Measurements from ENCODE around the gene ARID5A. TPM values are rescaled to one million over a fixed set of nuclear protein-coding genes. Genes with fewer than 3 reads are reported as not detected.

Gene ARID5A
- total RNA-seq, 2 experiments from 2014 or later: 57.9 to 70.5 TPM

DNA sequence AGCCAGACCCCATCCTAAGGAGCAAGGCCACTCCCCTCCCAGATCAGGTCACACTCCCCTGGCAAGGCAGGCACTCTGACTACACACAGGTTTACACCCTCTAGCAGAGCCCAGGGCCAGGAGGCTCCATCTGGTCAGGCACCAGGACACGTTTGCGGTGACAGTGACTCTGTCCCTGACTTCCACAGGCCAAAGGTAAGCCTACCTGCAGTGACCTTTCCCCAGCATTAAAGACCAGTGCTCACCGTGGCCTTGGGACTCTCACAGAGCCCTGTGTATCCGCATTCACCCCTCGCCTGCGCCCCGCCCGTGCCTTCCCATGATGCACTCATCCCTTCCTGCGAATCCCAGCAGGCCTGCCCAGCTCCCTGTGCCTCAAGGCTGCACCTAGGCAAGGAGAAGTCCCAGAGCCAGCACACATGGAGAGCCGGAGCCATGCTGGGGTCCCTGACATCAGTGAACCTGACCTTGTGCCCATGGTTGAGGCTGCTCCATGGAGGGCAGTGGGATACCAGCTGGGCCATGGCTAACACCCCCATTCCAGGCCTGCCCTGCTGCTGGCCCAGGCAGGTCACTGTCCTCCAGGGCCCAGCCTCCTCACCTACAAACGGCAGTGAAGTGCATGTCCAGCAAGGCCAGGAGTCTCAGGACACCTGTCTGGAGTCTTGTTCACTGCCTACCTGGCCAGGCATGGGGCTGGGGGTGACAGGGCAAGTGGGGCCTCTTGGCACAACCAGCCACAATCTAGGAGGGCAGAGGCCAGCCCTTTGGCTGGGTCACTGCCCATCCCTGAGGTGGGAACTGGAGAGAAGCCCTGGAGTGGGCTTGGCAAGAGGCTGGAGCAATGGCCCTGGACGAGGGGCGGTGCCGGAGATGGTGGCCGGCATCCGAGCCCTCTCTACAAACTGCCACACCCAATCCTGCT is 34.4 kb upstream of the ARID5A start:
- no peaks in the 10 kb centered on the region for H3K9me3 Mint-ChIP-seq (ENCODE audit: low read depth)
- CTCF ChIA-PET: interaction anchor here (0.6 to 0.7 kb wide), 2 partner anchors 52 to 95 kb away, joined by 3 to 4 read pairs; no protein-coding TSS in a partner anchor

GRCh38 chr2:96502891-96503636 is 33.5 kb upstream of the ARID5A start:
- Mint-ChIP-seq H3K36me3 (no peaks in the 10 kb centered on the region), H3K27me3 (no peaks in the 10 kb centered on the region), H3K9me3 (ENCODE audit: low read depth) (no peaks in the 10 kb centered on the region), H3K4me3 (no peak overlapping the region), H3K27ac (no peak overlapping the region), H3K4me1 (peaks cover 43% of the 10 kb centered on the region)
- ATAC-seq (no peak), DNase-seq (peak; percentile 37)
- CTCF ChIA-PET: interaction anchor here (0.6 kb wide), 1 partner anchor 96 kb away, joined by 3 read pairs; no protein-coding TSS in a partner anchor

More for the DNA sequence above, 34.4 kb upstream of the ARID5A start:
- peaks cover 42% of the 10 kb centered on the region for H3K4me1 Mint-ChIP-seq
- H3K27ac Mint-ChIP-seq: peak overlapping the region; percentile 69
- DNase-seq: peak; percentile 21
- H3K4me3 Mint-ChIP-seq: no peak overlapping the region
- no peaks in the 10 kb centered on the region for H3K36me3 Mint-ChIP-seq
- no peaks in the 10 kb centered on the region for H3K27me3 Mint-ChIP-seq
- ATAC-seq: peak; percentile 53

DNA sequence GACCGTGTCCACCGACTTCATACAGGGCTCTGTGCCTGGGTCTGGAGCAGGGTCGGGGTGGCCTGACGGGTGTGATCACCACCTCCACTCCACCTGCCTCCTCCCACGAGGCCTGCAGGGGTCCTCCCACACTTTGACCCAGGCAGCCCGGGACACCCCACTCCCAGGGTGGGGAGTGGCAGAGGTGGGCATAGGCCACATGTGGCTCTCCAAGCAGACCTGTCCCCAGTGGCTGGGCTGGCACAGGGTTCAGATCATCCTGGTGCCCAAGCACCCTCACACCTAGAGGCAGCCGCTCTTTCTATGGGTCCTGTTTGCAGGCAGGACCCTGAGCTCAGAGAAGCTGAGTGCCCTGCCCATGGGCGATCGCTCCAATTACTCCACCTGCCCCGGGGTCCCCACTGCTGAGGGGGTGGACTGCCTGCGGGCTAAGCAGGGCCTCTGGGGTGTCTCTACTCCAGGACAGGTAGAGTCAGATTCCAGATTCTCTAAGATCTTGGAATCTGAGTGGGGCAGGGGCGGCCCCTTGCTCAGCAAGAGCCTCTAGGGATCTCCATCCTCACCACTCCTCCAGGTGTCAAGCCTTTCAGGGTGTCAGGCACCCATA is 32.8 kb upstream of the ARID5A start:
- ATAC-seq: no peak
- CTCF ChIA-PET: interaction anchor here (0.9 to 1.6 kb wide), 2 partner anchors 10 to 365 kb away, joined by 3 read pairs; partner anchors contain the start of gene ASTL
- Mint-ChIP-seq H3K4me3 (no peak overlapping the region), H3K36me3 (no peaks in the 10 kb centered on the region), H3K27ac (no peak overlapping the region), H3K27me3 (no peaks in the 10 kb centered on the region), H3K4me1 (peaks cover 40% of the 10 kb centered on the region), H3K9me3 (ENCODE audit: low read depth) (no peaks in the 10 kb centered on the region)
- peak; percentile 34 for DNase-seq

DNA sequence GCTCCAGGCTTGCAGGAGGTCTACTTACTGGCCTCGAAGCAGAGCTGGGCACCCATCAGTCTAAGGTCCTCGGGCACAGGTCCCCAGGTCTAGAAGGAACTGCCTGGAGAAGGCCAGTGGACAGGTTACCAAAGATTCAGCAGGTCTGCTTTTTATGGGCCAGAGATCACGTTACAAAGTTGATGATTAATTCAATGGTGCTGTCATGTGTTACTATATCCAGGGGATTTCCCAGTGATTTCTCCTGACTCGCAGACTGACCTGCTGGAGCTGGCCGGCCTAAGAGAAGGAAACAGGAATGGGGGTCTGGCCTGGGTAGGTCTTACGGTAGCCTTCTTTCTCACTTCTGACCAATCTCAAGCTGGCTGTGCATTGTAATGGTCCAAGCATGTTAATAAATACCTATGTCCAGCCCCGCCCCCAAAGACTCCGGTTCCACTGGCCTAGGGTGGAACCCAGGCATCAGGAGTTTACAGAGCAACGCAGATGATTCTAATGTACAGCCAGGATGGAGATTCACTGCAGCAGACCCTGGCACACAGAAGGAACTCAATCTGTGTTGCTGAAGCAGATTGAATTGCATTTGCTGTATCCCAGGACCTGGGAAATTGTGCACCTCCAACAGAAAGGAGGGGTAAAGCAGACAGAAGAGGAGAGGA is 31.2 kb upstream of the ARID5A start, which contains the start of gene NEURL3:
TSS of gene NEURL3 (minus strand) at position 127 of the 659 bp plus-strand sequence. CDS start at position 56, 71 bp downstream.
- Mint-ChIP-seq H3K4me3 (no peak within 1 kb of the TSS), H3K36me3 (no peaks in the 10 kb centered on the region), H3K9me3 (ENCODE audit: low read depth) (no peaks in the 10 kb centered on the region), H3K27ac (peak within 1 kb of the TSS; percentile 15), H3K27me3 (no peaks in the 10 kb centered on the region), H3K4me1 (peaks cover 44% of the 10 kb centered on the region)
- CTCF ChIA-PET: interaction anchor here (0.6 to 7.3 kb wide), 10 partner anchors 15 to 366 kb away, joined by 3 to 157 read pairs (median 4); partner anchors contain the start of genes ASTL and ITPRIPL1
- peak; percentile 37 for DNase-seq
- ATAC-seq: no peak

- DNase-seq: peak; percentile 38
- H3K9me3 Mint-ChIP-seq (ENCODE audit: low read depth): no peaks in the 10 kb centered on the region
- H3K36me3 Mint-ChIP-seq: no peaks in the 10 kb centered on the region
- no peak overlapping the region for H3K27ac Mint-ChIP-seq
- no peak for ATAC-seq
- H3K4me1 Mint-ChIP-seq: peaks cover 40% of the 10 kb centered on the region
- H3K27me3 Mint-ChIP-seq: no peaks in the 10 kb centered on the region
- CTCF ChIA-PET: interaction anchor here (0.7 to 7.3 kb wide), 9 partner anchors 11 to 181 kb away, joined by 3 to 157 read pairs (median 4); partner anchors contain the start of gene ITPRIPL1
- H3K4me3 Mint-ChIP-seq: no peak overlapping the region
These were observed 30.3 kb upstream of the ARID5A start for GRCh38 chr2:96506016-96506906.

DNA sequence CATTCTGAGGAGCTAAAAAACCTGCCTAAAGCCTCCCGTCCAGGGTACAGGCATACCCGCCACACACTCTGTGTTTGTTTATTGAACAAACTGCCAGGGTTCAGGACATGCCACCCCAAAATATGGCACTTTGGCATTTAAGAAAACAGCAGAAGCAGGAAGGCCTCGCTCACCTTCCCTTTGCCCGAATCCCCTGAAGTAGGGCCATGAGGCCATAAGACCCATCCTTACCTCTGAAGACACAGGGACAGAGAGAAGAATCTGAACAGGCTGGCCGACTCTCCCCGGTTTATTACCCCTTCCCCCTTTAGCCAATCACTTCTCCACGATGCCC is 29.7 kb upstream of the ARID5A start:
- Mint-ChIP-seq H3K36me3 (no peaks in the 10 kb centered on the region), H3K4me3 (no peak overlapping the region), H3K27ac (no peak overlapping the region), H3K9me3 (ENCODE audit: low read depth) (no peaks in the 10 kb centered on the region), H3K27me3 (no peaks in the 10 kb centered on the region), H3K4me1 (peaks cover 33% of the 10 kb centered on the region)
- no peak for ATAC-seq
- DNase-seq: peak; percentile 37
- CTCF ChIA-PET: interaction anchor here (0.9 to 7.3 kb wide), 6 partner anchors 12 to 186 kb away, joined by 4 to 157 read pairs (median 6); no protein-coding TSS in a partner anchor

- Mint-ChIP-seq H3K4me1 (peaks cover 27% of the 10 kb centered on the region), H3K9me3 (ENCODE audit: low read depth) (no peaks in the 10 kb centered on the region), H3K36me3 (no peaks in the 10 kb centered on the region), H3K27ac (peak overlapping the region; percentile 54), H3K4me3 (peak overlapping the region; percentile 70), H3K27me3 (no peaks in the 10 kb centered on the region)
- ATAC-seq (peak; percentile 95), DNase-seq (peak; percentile 92)
- CTCF ChIA-PET: interaction anchor here (0.7 to 9.7 kb wide), 15 partner anchors 8 to 202 kb away, joined by 3 to 157 read pairs (median 9); partner anchors contain the start of genes ARID5A and SNRNP200
These were observed 28.5 kb upstream of the ARID5A start for GRCh38 chr2:96507957-96508520.

DNA sequence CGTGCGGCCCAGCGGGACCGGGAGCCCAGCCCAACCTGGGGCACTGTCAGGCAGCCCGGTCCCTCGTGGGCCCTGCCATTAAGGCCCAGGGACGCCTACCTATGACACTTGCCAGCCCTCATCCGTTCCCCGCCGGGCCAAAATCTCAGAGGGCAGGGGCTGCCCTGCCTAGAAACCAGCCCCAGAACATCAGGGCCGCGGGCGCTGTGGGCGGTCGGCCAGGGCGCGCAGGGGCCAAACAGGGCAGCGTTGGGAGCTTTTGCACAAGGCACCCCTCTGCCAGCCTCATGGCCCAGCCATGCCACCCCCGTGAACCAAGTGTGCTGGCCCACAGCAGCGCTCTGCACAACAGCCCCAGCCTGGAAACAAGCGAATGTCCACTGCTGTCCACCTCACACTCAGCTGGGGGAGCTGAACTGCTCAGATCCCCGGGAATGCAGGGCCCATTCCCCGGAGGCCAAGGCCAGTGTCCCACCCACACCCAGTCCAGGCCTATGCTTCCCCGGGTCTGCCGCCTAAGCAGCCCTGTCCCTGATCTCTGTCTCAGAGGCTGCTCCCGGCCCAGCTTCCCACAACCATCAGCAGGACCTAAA is 27.9 kb upstream of the ARID5A start:
- Mint-ChIP-seq H3K4me3 (no peak overlapping the region), H3K4me1 (peaks cover 27% of the 10 kb centered on the region), H3K27me3 (no peaks in the 10 kb centered on the region), H3K27ac (no peak overlapping the region), H3K36me3 (no peaks in the 10 kb centered on the region), H3K9me3 (ENCODE audit: low read depth) (no peaks in the 10 kb centered on the region)
- ATAC-seq: no peak
- no peak for DNase-seq
- CTCF ChIA-PET: interaction anchor here (0.8 to 9.7 kb wide), 23 partner anchors 8 to 391 kb away, joined by 3 to 157 read pairs (median 7); partner anchors contain the start of genes ARID5A and SNRNP200

GRCh38 chr2:96509114-96509846 is 27.3 kb upstream of the ARID5A start:
- no peaks in the 10 kb centered on the region for H3K27me3 Mint-ChIP-seq

DNA sequence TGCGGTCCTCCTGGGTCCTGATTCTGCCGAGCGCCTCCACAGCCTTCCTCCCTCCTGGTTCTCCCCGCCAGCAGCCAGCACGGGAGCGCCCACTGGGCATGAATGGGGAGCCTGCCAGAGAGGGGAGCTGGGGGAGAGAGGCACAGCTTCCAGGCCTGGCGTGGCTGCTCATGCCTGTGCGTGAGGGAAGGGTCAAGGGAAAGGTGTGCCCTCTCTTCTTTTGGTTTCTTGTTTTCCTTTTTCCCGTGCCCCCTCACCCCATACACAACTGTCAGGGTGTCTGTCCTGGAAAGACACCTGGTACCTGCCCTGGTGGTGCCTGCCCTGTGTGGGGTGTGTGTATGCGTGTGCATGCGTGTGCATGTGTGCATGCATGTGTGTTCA is 26.7 kb upstream of the ARID5A start:
- Mint-ChIP-seq H3K36me3 (no peaks in the 10 kb centered on the region), H3K4me1 (peaks cover 27% of the 10 kb centered on the region), H3K9me3 (ENCODE audit: low read depth) (no peaks in the 10 kb centered on the region), H3K27me3 (no peaks in the 10 kb centered on the region), H3K4me3 (no peak overlapping the region), H3K27ac (no peak overlapping the region)
- DNase-seq (no peak), ATAC-seq (no peak)
- CTCF ChIA-PET: interaction anchor here (0.8 to 9.7 kb wide), 23 partner anchors 8 to 393 kb away, joined by 3 to 157 read pairs (median 7); partner anchors contain the start of gene ARID5A

More at GRCh38 chr2:96509114-96509846, 27.3 kb upstream of the ARID5A start:
- H3K9me3 Mint-ChIP-seq (ENCODE audit: low read depth): no peaks in the 10 kb centered on the region
- H3K4me3 Mint-ChIP-seq: no peak overlapping the region
- H3K27ac Mint-ChIP-seq: no peak overlapping the region
- CTCF ChIA-PET: interaction anchor here (0.8 to 9.7 kb wide), 28 partner anchors 7 to 392 kb away, joined by 3 to 157 read pairs (median 6); partner anchors contain the start of gene ARID5A
- peaks cover 27% of the 10 kb centered on the region for H3K4me1 Mint-ChIP-seq
- peak; percentile 35 for ATAC-seq
- H3K36me3 Mint-ChIP-seq: no peaks in the 10 kb centered on the region
- DNase-seq: peak; percentile 69
